ENCODE measurements around the gene TOM1L2. TPM values are rescaled to one million over a fixed set of nuclear protein-coding genes. Genes with fewer than 3 reads are reported as not detected.
A peak's percentile ranks its signal among the peaks of the same experiment; 100 is the strongest.

The TOM1L2 gene
- total RNA-seq, 2 experiments from 2014 or later, result 32.9 to 37.0 TPM

DNA sequence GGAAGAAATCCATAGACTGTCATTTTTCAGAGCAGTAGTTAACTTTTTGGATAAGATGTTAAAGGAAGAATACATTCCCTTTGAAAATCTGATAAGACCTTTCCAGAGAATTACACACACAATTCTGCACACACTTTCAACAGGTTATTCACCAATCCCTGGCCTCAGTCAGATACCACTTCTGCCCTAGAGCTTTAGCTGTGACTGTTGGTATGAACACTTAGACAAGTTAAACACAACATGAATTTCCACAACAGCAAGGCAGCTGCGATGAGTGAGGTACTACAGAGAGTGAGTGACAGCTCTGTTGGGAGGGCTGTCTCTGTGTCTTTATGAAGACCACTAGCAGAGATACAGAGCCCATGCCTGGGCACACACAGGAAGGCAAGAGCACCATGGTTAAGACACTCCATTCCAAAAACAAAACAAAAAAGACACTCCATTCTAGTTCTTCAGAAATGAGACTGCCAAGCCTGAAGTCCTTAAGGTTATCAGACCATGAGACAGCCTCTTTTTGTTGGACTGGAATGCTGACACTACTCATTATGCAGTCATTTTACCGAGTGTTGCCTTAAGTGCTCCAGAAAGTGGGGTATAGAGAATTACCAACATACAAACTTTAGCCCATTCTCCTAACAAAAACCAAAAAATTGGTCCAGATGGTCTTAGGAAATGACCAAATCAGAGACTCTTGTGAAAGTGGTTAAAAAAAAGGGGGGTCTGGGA is 42.4 kb downstream of the TOM1L2 start:
- ATAC-seq (ENCODE audit: low read depth) (no peak), DNase-seq (no peak)
- POLR2A ChIA-PET, result no interaction called here
- H3K27me3 Mint-ChIP-seq, result no peaks in the 10 kb centered on the region
- no peak overlapping the region for H3K4me3 Mint-ChIP-seq
- no peaks in the 10 kb centered on the region for H3K9me3 Mint-ChIP-seq
- H3K36me3 Mint-ChIP-seq, result no peaks in the 10 kb centered on the region
- H3K4me1 Mint-ChIP-seq, result peaks cover 9% of the 10 kb centered on the region
- H3K27ac Mint-ChIP-seq, result no peak overlapping the region

DNA sequence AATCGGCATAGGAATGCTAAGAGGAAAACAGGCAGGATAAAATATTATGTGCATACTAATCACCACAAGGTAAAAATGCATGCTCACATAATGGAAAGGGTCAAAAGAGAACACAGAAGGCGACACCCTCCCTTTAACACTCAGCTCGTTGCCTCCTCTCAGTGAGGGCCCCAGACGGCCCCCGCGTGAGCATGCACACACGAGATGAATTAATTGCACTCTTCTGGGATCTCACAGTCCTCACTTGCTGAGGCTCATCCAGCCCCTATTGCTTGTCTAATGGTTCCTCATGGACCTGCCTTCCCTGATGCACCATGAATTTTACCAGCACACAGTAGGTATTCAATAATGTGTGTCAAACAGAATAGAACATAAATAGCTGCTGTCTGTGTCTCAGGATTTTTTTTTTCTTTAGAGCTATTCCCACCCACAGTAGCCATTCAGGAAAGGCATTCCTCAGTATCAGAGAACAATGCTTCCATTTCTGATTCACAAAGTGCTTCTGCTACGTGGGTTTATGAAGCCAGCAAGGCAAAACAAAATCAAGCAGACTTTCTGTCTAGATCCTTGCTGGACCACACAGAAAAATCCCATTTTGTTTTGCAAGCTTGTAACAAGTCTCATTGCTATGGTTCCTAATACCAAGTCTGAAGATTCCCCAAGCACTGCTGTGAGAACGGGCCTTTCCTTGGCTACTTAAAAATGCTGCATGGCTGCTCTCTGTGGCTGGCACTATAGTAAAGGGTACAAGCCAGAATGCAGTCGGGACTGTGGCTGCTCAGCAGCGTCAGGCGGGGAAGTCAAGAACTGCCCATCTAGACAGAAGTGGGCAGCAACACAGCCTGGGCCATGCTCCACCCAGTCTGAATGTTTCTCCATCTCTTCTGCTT is 43.6 kb downstream of the TOM1L2 start:
- ATAC-seq (ENCODE audit: low read depth), result no peak
- peaks cover 6% of the 10 kb centered on the region for H3K4me1 Mint-ChIP-seq
- H3K9me3 Mint-ChIP-seq, result no peaks in the 10 kb centered on the region
- no peaks in the 10 kb centered on the region for H3K36me3 Mint-ChIP-seq
- no peak overlapping the region for H3K4me3 Mint-ChIP-seq
- H3K27me3 Mint-ChIP-seq, result no peaks in the 10 kb centered on the region
- POLR2A ChIA-PET, result no interaction called here
- no peak for DNase-seq
- H3K27ac Mint-ChIP-seq, result no peak overlapping the region

DNA sequence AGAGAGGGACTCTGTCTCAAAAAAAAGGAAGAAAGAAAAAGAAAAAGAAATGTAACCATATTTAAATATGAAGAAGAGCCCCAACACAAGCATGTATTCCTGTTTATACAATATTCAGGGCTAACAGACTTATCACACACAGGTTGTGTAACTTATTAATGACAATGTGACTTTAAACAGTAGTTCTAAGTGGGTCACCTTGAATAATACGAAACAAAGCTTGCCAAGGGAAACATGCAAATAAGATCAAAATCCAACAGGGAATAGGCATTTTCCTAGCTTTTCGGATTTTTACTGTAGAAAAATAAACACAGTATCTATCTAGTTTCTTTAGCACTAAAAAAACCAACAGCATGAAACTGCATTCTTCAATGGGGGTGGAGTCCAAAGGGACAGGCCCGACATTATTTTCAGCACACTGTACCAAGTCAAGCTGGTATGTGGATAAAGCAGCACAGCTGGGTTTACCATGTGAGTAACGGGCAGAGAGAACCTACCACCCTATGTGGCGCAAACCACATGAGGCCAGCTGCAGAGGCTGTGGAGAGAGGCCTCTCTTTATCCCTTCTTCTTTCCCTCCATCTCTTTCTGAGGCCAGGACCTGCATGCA is 45.3 kb downstream of the TOM1L2 start:
- no peaks in the 10 kb centered on the region for H3K9me3 Mint-ChIP-seq
- no peak overlapping the region for H3K4me3 Mint-ChIP-seq
- H3K27me3 Mint-ChIP-seq, result no peaks in the 10 kb centered on the region
- H3K36me3 Mint-ChIP-seq, result no peaks in the 10 kb centered on the region
- DNase-seq, result no peak
- no peak for ATAC-seq (ENCODE audit: low read depth)
- peaks cover 11% of the 10 kb centered on the region for H3K4me1 Mint-ChIP-seq
- no peak overlapping the region for H3K27ac Mint-ChIP-seq
- POLR2A ChIA-PET, result interaction anchor here (1.8 kb wide), 1 partner anchor 8 kb away, joined by 8 read pairs; no protein-coding TSS in a partner anchor

DNA sequence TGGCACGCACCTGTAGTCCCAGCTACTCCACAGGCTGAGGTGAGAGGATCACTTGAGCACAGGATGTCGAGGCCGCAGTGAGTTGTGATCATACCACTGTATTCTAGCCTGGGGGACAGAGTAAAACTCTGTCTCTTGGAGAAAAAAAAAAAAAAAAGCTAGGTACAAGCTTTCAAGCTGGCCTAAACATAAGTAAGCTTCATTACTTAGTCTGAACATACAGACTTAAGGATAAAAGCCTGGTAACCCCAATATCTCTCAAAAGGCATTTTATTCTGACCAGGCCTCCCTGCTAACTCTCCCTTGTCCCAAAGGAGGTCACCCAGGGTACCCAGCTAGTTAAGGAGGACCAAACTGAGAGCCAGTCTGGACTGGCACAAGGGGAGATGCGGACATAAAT is 46.2 kb downstream of the TOM1L2 start:
- H3K4me1 Mint-ChIP-seq, result peaks cover 13% of the 10 kb centered on the region
- H3K9me3 Mint-ChIP-seq, result no peaks in the 10 kb centered on the region
- POLR2A ChIA-PET, result interaction anchor here (0.7 to 1.8 kb wide), 2 partner anchors 9 to 75 kb away, joined by 3 to 8 read pairs; no protein-coding TSS in a partner anchor
- DNase-seq, result no peak
- H3K4me3 Mint-ChIP-seq, result no peak overlapping the region
- H3K27me3 Mint-ChIP-seq, result no peaks in the 10 kb centered on the region
- no peak for ATAC-seq (ENCODE audit: low read depth)
- H3K36me3 Mint-ChIP-seq, result no peaks in the 10 kb centered on the region
- H3K27ac Mint-ChIP-seq, result no peak overlapping the region

DNA sequence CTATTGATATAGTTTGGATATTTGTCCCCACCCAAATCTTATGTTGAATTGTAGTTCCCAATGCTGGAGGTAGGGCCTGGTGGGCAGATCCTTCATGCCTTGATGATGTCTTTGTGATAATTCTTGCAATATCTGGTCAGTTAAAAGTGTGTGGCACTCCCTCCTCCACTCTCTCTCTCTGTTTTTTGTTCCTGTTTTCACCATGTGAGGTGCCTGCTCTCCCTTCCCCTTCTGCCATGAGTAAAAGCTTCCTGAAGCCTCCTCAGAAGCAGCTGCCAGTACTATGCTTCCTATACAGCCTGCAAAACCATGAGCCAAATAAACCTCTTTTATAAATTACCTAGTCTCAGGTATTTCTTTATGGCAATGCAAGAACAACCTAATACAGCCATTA is 47.3 kb downstream of the TOM1L2 start:
- ATAC-seq (ENCODE audit: low read depth) (no peak), DNase-seq (no peak)
- POLR2A ChIA-PET, result no interaction called here
- peaks cover 14% of the 10 kb centered on the region for H3K4me1 Mint-ChIP-seq
- no peak overlapping the region for H3K4me3 Mint-ChIP-seq
- H3K9me3 Mint-ChIP-seq, result no peaks in the 10 kb centered on the region
- H3K27me3 Mint-ChIP-seq, result no peaks in the 10 kb centered on the region
- H3K27ac Mint-ChIP-seq, result no peak overlapping the region
- H3K36me3 Mint-ChIP-seq, result no peaks in the 10 kb centered on the region

DNA sequence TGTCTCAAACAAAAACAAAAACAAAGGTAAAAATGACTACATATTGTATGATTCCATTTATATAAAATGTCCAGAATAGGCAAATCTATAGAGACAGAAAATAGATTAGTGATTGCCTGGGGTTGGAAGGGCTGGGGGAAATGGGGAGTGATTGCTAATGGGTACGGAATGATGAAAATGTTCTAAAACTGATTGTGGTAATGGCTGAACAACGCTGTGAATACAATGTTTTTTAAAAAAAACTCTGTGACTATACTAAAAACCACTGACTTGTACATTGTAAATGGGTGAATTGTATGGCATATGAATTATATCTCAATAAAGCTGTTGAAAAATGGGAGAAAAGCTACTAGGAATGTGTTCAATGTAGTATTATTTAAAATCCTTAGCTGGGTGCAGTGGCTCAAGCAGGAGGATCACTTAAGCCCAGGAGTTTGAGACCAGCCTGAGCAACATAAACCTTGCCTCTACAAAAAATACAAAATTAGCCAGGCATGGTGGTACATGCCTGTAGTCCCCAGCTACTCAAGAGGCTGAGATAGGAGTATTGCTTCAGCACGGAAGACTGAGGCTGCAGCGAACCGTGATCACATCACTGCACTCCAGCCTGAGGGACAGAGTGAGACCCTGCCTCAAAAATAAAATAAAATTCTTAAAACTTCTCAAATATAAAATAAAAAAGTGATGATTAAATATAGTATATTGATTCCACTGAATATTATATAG is 47.9 kb downstream of the TOM1L2 start:
- no peaks in the 10 kb centered on the region for H3K27me3 Mint-ChIP-seq
- peaks cover 17% of the 10 kb centered on the region for H3K4me1 Mint-ChIP-seq
- H3K4me3 Mint-ChIP-seq, result no peak overlapping the region
- no peak overlapping the region for H3K27ac Mint-ChIP-seq
- no peaks in the 10 kb centered on the region for H3K36me3 Mint-ChIP-seq
- DNase-seq, result no peak
- no peaks in the 10 kb centered on the region for H3K9me3 Mint-ChIP-seq
- POLR2A ChIA-PET, result no interaction called here
- no peak for ATAC-seq (ENCODE audit: low read depth)

DNA sequence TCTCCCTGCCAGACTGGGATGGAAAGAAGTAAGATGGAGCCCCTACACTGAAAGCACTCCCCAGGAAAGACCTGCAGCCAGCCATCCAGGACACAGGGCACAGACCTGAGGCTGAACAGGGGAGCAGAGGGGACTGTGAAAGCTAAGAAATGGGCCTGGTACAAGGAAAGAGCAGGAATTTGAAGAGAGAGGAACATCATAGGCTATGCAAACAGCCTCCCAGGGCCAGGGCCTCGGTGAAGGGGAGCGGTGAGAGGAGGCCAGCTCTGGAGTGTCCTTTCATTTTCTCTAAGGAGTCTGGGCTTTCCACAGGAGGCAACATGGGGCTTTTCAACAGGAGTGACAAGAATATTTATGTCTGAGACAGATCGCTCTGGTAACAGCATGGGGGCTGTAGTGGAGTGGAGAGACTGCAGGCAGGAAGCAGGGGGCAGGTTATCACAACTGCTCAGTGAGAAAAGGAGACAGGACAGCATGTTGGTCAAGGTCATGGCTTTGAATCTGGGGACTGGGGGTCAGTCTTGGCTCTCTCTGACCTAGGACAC is 50.1 kb downstream of the TOM1L2 start:
- peaks cover 19% of the 10 kb centered on the region for H3K4me1 Mint-ChIP-seq
- POLR2A ChIA-PET, result no interaction called here
- ATAC-seq (ENCODE audit: low read depth) (no peak), DNase-seq (no peak)
- H3K27ac Mint-ChIP-seq, result no peak overlapping the region
- no peaks in the 10 kb centered on the region for H3K9me3 Mint-ChIP-seq
- no peak overlapping the region for H3K4me3 Mint-ChIP-seq
- no peaks in the 10 kb centered on the region for H3K36me3 Mint-ChIP-seq
- no peaks in the 10 kb centered on the region for H3K27me3 Mint-ChIP-seq

DNA sequence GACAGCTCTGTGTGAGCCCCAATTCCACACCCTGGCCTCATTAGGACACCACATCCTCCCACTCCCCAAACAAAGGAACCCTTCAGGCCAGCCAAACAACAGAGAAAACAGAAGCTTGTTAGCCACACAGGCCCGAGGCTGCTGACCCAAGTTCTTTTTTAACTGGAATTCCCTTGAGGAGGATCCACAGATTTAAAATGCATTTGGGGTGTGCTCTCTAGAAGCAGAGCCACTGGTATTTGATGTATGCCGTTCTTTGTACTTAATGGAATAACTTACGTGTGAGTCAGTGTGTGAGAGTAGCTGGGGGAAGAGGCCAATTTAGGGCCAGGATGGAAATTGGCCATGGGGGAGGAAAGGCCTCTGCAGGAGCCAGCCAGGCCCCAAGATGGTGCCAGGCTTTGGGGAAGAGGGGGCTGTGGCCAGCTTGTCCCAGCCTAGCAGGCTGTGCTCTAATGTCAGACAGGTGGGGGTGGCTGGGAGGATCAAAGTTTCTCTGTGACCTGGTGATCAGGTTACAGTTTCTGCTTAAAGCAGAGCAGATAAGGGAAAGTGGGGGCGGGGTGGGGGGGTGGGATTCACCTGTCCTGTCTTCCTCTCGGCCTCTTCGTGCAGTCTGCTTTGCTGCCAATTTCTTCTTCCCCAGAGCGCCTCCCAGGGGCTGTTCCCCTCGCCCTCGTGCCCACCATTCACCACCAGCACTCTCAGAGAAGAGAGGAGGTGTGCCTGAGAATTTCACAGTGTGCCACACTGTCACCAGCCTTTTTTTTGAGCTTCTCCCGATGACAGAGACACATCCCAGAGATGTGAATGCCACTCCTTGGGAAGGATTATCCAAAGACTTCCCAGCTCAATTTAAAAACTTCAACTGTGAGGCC is 50.8 kb downstream of the TOM1L2 start:
- H3K9me3 Mint-ChIP-seq, result no peaks in the 10 kb centered on the region
- H3K4me3 Mint-ChIP-seq, result no peak overlapping the region
- H3K4me1 Mint-ChIP-seq, result peaks cover 19% of the 10 kb centered on the region
- ATAC-seq (ENCODE audit: low read depth) (no peak), DNase-seq (no peak)
- POLR2A ChIA-PET, result no interaction called here
- H3K36me3 Mint-ChIP-seq, result no peaks in the 10 kb centered on the region
- H3K27me3 Mint-ChIP-seq, result no peaks in the 10 kb centered on the region
- H3K27ac Mint-ChIP-seq, result no peak overlapping the region

DNA sequence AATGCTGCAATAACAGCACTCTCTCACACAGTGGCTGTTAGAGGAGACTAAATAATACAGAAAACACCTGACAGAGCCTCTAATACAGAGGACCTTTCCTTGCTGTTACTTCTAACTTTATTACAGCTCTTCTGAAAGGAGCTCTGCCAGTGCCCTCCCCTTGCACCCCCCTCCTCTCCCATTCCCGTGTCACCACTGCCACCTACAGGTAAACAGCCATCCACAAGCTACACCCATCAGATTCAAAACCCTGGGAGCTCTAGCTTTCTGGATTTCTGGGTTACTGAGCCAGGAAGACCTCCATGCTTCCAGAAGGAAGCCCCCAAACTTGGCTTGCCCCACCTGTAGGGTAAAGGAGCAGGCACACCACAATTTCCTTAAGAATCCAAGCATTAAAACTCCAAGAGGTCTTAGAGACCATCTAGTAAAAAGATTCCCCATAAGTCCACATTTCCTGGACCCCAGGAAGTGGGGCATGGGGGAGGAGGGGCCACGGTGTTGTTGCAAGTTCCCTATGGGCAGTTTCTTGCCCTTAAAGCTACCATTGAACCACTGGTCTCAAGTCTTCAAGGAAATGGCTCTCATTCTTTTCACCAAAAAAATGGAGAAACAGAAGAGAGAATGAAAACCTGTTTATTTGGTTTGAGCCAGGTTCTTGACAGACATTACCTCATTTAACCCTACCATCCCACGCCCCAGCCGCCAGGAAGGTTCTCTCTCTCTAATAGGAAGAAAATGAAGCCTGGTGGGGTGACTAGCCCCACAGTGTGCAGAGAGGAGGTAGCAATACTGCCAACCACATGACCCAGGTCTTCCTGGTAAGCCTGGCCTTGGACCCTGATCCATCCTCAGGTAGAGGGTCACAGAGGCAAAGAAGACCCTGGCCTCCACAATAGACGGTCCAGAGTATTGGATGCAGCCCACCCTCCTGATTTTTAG is 52.8 kb downstream of the TOM1L2 start:
- peak overlapping the region; percentile 48 for H3K27ac Mint-ChIP-seq
- POLR2A ChIA-PET, result interaction anchor here (0.7 kb wide), 1 partner anchor 107 kb away, joined by 3 read pairs; no protein-coding TSS in a partner anchor

DNA sequence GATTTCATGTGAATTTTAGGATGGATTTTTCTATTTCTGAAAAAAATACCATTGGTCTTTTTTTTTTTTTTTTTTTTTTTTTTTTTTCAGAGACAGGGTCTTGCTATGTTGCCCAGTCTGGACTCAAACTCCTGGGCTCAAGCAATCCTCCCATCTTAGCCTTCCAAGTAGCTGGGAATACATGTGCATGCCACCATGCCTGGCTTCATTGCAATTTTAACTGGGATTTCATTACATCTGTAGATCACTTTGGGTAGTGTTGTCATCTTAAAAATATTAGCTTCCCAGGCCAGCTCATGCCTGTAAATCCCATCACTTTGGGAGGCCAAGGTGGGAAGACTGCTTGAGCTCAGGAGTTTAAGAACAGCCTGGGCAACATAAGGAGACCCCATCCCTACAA is 54.8 kb downstream of the TOM1L2 start:
- no peak overlapping the region for H3K27ac Mint-ChIP-seq
- H3K9me3 Mint-ChIP-seq, result no peaks in the 10 kb centered on the region
- no peak for ATAC-seq (ENCODE audit: low read depth)
- no peak overlapping the region for H3K4me3 Mint-ChIP-seq
- no peaks in the 10 kb centered on the region for H3K27me3 Mint-ChIP-seq
- no peak for DNase-seq
- H3K4me1 Mint-ChIP-seq, result peaks cover 23% of the 10 kb centered on the region
- POLR2A ChIA-PET, result no interaction called here
- no peaks in the 10 kb centered on the region for H3K36me3 Mint-ChIP-seq

More for the DNA sequence above, 52.8 kb downstream of the TOM1L2 start:
- H3K27me3 Mint-ChIP-seq, result no peaks in the 10 kb centered on the region
- no peaks in the 10 kb centered on the region for H3K36me3 Mint-ChIP-seq
- peak; percentile 88 for ATAC-seq (ENCODE audit: low read depth)
- DNase-seq, result peak; percentile 56
- peaks cover 19% of the 10 kb centered on the region for H3K4me1 Mint-ChIP-seq
- no peak overlapping the region for H3K4me3 Mint-ChIP-seq
- no peaks in the 10 kb centered on the region for H3K9me3 Mint-ChIP-seq

DNA sequence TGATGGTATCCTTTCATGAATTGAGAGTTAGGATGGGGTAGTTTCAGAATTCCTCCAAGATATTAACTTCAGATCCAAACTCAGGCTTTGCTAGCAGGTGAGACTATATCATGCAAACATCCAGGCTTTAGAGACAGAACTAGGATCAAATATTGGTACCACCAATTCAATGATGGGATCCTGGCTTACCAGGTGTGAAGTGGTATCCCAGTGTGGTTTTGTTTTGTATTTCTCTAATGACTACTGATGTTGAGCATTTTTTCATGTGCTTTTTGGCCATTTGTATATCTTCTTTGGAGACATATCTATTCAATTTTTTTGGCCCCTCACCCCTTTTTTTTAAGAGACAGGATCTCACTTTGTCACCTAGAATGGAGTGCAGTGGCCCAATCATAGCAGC is 57.0 kb downstream of the TOM1L2 start:
- no peaks in the 10 kb centered on the region for H3K9me3 Mint-ChIP-seq

More for the DNA sequence above, 57.0 kb downstream of the TOM1L2 start:
- no peaks in the 10 kb centered on the region for H3K36me3 Mint-ChIP-seq
- H3K27me3 Mint-ChIP-seq, result no peaks in the 10 kb centered on the region
- H3K4me1 Mint-ChIP-seq, result peaks cover 17% of the 10 kb centered on the region
- DNase-seq (no peak), ATAC-seq (ENCODE audit: low read depth) (no peak)
- POLR2A ChIA-PET, result no interaction called here
- H3K4me3 Mint-ChIP-seq, result no peak overlapping the region
- no peak overlapping the region for H3K27ac Mint-ChIP-seq

Measured in activated naive CD8-positive, alpha-beta T cell treated with anti-CD3 and anti-CD28 coated beads, Interleukin-2, amount 10 ng/mL, durations not matched to agents 7 days and 5 days (primary cell).